HEK293T (cell line): ENCODE measurements around the gene INO80D.

ENCODE experiments used
- CTCF ChIA-PET: fragments of 350-600 bp; formaldehyde crosslinking; extraction: SDS; loops from one replicate; lab custom pipeline; 2021; ENCODE audit warnings: antibody characterized with exemption, inconsistent platforms; lab: Yijun Ruan, JAX
- POLR2A ChIA-PET: fragments of 350-600 bp; formaldehyde crosslinking; extraction: SDS; loops from one replicate; lab custom pipeline; 2020; ENCODE audit warnings: antibody characterized with exemption, inconsistent platforms; lab: Yijun Ruan, JAX
- DNase-seq: peaks from one replicate; pipeline ENCODE4 v3.0.0; 2012; ENCODE audit warnings: mixed read lengths; ENCODE audit errors: extremely low spot score
- ARNT ChIP-seq: fragments of 450-650 bp; IDR thresholded peaks from 2 replicates; pipeline ENCODE4 v1.6.1; 2017; ENCODE audit warnings: mild to moderate bottlenecking
- BHLHE40 ChIP-seq: fragments of 450-650 bp; IDR thresholded peaks from 2 replicates; pipeline ENCODE4 v1.6.1; 2016; ENCODE audit warnings: mild to moderate bottlenecking, moderate library complexity, borderline replicate concordance
- CTBP1 ChIP-seq: fragments of 450-650 bp; IDR thresholded peaks from 2 replicates; pipeline ENCODE4 v1.6.1; 2016; ENCODE audit warnings: borderline replicate concordance
- ELF4 ChIP-seq: fragments of 450-650 bp; IDR thresholded peaks from 2 replicates; pipeline ENCODE4 v1.6.1; 2017; ENCODE audit warnings: antibody characterized with exemption
- FOXA1 ChIP-seq: fragments of 450-650 bp; IDR thresholded peaks from 2 replicates; pipeline ENCODE4 v1.6.1; 2016; ENCODE audit warnings: mild to moderate bottlenecking
- FOXM1 ChIP-seq: fragments of 450-650 bp; IDR thresholded peaks from 2 replicates; pipeline ENCODE4 v1.6.1; 2017; ENCODE audit warnings: mild to moderate bottlenecking, borderline replicate concordance
- HDGF ChIP-seq: fragments of 450-650 bp; IDR thresholded peaks from 2 replicates; pipeline ENCODE4 v1.6.1; 2017; ENCODE audit warnings: antibody characterized with exemption, borderline replicate concordance
- L3MBTL2 ChIP-seq: fragments of 450-650 bp; conservative IDR thresholded peaks from 2 replicates; pipeline ENCODE4 v1.6.1; 2016; ENCODE audit warnings: mild to moderate bottlenecking
- LEF1 ChIP-seq: fragments of 450-650 bp; IDR thresholded peaks from 2 replicates; pipeline ENCODE4 v1.6.1; 2017; ENCODE audit warnings: mild to moderate bottlenecking, borderline replicate concordance
- NFRKB ChIP-seq: fragments of 450-650 bp; IDR thresholded peaks from 2 replicates; pipeline ENCODE4 v1.6.1; 2016; ENCODE audit warnings: mild to moderate bottlenecking, moderate library complexity
- SP1 ChIP-seq: fragments of 450-650 bp; IDR thresholded peaks from 2 replicates; pipeline ENCODE4 v1.6.1; 2017
- SUZ12 ChIP-seq: fragments of 450-650 bp; IDR thresholded peaks from 2 replicates; pipeline ENCODE4 v1.6.1; 2016; ENCODE audit warnings: mild to moderate bottlenecking
- TARDBP ChIP-seq: fragments of 450-650 bp; IDR thresholded peaks from 2 replicates; pipeline ENCODE4 v1.6.1; 2016
- ZNF384 ChIP-seq: fragments of 450-650 bp; IDR thresholded peaks from 2 replicates; pipeline ENCODE4 v1.6.1; 2016
- TF ChIP-seq, protein P1 (sequence below): fragments of 450-650 bp; IDR thresholded peaks from 2 replicates; pipeline ENCODE4 v1.6.1; 2016

The INO80D gene

DNA sequence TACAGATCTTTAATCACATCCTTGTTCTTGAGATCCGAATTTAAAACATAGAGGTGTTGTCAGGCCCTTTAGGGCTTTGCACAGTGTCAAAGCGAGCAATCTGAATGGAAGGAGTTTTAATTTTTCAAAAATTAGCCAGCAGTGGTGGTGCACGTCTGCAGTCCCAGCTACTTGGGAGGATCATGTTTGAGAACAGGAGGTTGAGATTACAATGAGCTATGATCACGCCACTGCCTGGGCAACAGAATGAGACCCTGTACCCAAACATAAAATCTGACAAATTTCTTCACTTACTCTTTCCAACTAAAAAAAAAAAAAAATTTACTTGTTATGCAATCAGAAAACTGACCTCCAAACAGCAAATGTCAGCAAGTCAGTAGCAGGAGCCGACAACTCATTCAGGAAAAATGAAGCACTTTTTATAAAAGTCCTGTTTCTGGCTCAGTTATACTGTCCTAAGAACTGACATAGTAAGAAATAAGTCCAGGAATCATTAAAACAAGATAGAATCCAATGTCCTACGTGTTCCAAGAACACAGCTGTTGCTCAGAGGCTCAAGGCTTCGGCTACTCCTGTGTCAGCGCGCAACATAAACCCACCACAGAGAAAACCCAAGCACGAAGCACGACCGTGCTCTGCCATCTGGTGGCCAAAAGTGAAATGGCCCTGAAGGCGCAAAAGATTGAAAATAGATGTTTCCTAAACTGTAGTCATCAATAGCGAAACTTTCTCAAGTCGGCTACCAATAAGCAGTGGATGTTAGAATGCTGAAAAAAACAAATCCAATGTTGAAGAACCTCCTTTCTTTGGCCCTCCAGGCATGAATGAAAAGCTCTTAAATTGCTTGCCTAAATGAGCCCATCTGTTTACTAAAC, 138.1 kb downstream of the INO80D start:
- DNase-seq: peak; percentile 76
- CTCF ChIA-PET: interaction anchor here (0.6 to 2.3 kb wide), 11 partner anchors 9 to 169 kb away, joined by 3 to 13 read pairs (median 4); no protein-coding TSS in a partner anchor
- POLR2A ChIA-PET: interaction anchor here (0.6 kb wide), 1 partner anchor 22 kb away, joined by 3 read pairs; no protein-coding TSS in a partner anchor
- 0 out of 2 replicates have a peak, but pooled peaks have one; percentile 19 for TF ChIP-seq L3MBTL2
- TF ChIP-seq ELF4: no peak

DNA sequence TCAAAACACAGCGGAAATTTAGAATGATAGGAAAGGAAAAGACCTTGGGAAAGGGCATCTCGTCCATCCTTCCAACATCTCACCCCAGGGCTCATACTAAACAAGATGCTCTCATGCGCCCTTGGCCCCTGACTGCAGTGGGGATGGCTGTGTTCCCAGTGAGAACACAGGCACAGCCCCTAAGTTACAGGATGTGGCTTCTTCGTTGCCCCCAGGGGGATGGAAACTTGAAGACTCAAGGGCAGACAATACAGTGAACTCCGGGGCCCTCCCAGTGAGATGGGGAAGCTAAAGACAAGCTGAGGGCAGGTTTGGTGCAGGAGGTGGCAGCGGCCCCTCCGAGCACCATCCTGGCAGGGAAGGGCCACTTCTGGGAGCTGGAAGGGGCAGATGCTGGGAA, 139.7 kb downstream of the INO80D start:
- CTCF ChIA-PET: no interaction called here

More for the DNA sequence above, 139.7 kb downstream of the INO80D start:
- POLR2A ChIA-PET: no interaction called here
- DNase-seq: no peak
- TF ChIP-seq LEF1: no peak
- TF ChIP-seq SP1: no peak
- TF ChIP-seq BHLHE40: no peak
- no peak for TF ChIP-seq SUZ12
- TF ChIP-seq ARNT: no peak
- no peak for TF ChIP-seq NFRKB
- TF ChIP-seq CTBP1: no peak
- no peak for TF ChIP-seq L3MBTL2
- TF ChIP-seq TARDBP: no peak
- no peak for TF ChIP-seq HDGF
- TF ChIP-seq, protein P1, sequence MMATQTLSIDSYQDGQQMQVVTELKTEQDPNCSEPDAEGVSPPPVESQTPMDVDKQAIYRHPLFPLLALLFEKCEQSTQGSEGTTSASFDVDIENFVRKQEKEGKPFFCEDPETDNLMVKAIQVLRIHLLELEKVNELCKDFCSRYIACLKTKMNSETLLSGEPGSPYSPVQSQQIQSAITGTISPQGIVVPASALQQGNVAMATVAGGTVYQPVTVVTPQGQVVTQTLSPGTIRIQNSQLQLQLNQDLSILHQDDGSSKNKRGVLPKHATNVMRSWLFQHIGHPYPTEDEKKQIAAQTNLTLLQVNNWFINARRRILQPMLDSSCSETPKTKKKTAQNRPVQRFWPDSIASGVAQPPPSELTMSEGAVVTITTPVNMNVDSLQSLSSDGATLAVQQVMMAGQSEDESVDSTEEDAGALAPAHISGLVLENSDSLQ: no peak
- TF ChIP-seq FOXM1: no peak
- TF ChIP-seq ZNF384: no peak
- TF ChIP-seq ELF4: no peak
- no peak for TF ChIP-seq FOXA1
